H1 (cell line): ENCODE data around the gene RASL10B. TPM values are rescaled to one million over a fixed set of nuclear protein-coding genes. Genes with fewer than 3 reads are reported as not detected.

ENCODE experiments used
- CTCF ChIA-PET: fragments of 300-600 bp; sonication (Branson Sonifier 250); formaldehyde crosslinking; loops from one replicate; lab custom pipeline; 2021; ENCODE audit not compliant: partially characterized antibody; lab: Charles Lee
- POLR2A ChIA-PET: fragments of 300-600 bp; sonication (Branson Sonifier 250); formaldehyde crosslinking; loops from one replicate; lab custom pipeline; 2021; ENCODE audit warnings: inconsistent platforms; ENCODE audit not compliant: partially characterized antibody; lab: Charles Lee
- DNase-seq, 2 experiments: peaks; one replicate each; pipeline versions ENCODE4 v3.0.0 to v3.0.0-alpha.2; 2010 to 2022; ENCODE audit warnings: low spot score in 2 of 2, low read depth in 1 of 2, mixed read lengths in 1 of 2
- FAIRE-seq: peaks from 2 replicates; lab custom pipeline; 2011; peaks lifted over from hg19 to GRCh38; lab: Jason Lieb, UNC
- H2AFZ ChIP-seq: 2 replicates; pipeline ENCODE4 v1.8.1; 2012; ENCODE audit warnings: low read length, inconsistent platforms
- H2AK5ac ChIP-seq: 2 replicates; pipeline ENCODE4 v1.6.1; 2013; ENCODE audit warnings: low read depth, low read length
- H2BK120ac ChIP-seq: replicated peaks from 2 replicates; pipeline ENCODE3; 2013; ENCODE audit warnings: low read depth, low read length, inconsistent platforms
- H2BK12ac ChIP-seq: 2 replicates; pipeline ENCODE4 v1.6.1; 2013; ENCODE audit warnings: low read depth, low read length
- H2BK15ac ChIP-seq: 2 replicates; pipeline ENCODE4 v1.6.1; 2013; ENCODE audit warnings: low read length
- H2BK20ac ChIP-seq: 2 replicates; pipeline ENCODE4 v1.6.1; 2013; ENCODE audit warnings: low read length
- H2BK5ac ChIP-seq: 2 replicates; pipeline ENCODE4 v1.6.1; 2013; ENCODE audit warnings: low read depth, low read length
- H3K14ac ChIP-seq: 2 replicates; pipeline ENCODE4 v1.6.1; 2013; ENCODE audit warnings: inconsistent platforms; ENCODE audit not compliant: insufficient read length
- H3K18ac ChIP-seq: 2 replicates; pipeline ENCODE4 v1.6.1; 2013; ENCODE audit warnings: low read length; ENCODE audit errors: extremely low read depth
- H3K23ac ChIP-seq: 2 replicates; pipeline ENCODE4 v1.6.1; 2013; ENCODE audit warnings: inconsistent platforms; ENCODE audit not compliant: insufficient read length
- H3K23me2 ChIP-seq: 2 replicates; pipeline ENCODE4 v1.6.1; 2013; ENCODE audit warnings: low read depth, low read length
- H3K27ac ChIP-seq: 2 replicates; pipeline ENCODE4 v1.6.1; 2011; ENCODE audit warnings: low read depth, low read length, inconsistent platforms
- H3K27me3 ChIP-seq, 4 experiments: replicated peaks in 1 of 4; 1 replicate in 1 of 4; 2 replicates in 3 of 4; pipeline versions ENCODE4 v1.6.1 to v1.8.1; 2011 to 2013; ENCODE audit warnings: low read length in 3 of 4, mild to moderate bottlenecking in 3 of 4, inconsistent platforms in 2 of 4, mixed read lengths in 2 of 4, moderate library complexity in 1 of 4; ENCODE audit not compliant: control insufficient read depth in 3 of 4, insufficient read depth in 3 of 4; ENCODE audit errors: extremely low read depth in 1 of 4
- H3K36me3 ChIP-seq, 4 experiments: 2 replicates each; pipeline versions ENCODE4 v1.6.1 to v1.8.1; 2011 to 2013; ENCODE audit warnings: mild to moderate bottlenecking in 4 of 4, low read length in 3 of 4, moderate library complexity in 2 of 4, control low read depth in 1 of 4, inconsistent platforms in 1 of 4; ENCODE audit not compliant: insufficient read depth in 4 of 4, control insufficient read depth in 2 of 4
- H3K4ac ChIP-seq: replicated peaks from 2 replicates; pipeline ENCODE3; 2013; ENCODE audit warnings: low read length, low read depth, mixed read lengths, inconsistent platforms; ENCODE audit not compliant: insufficient read length
- H3K4me1 ChIP-seq, 4 experiments: replicated peaks in 1 of 4; 1 replicate in 1 of 4; 2 replicates in 3 of 4; pipeline versions ENCODE4 v1.6.1 to v1.8.1; 2011 to 2013; ENCODE audit warnings: low read length in 3 of 4, inconsistent platforms in 2 of 4, mixed read lengths in 1 of 4; ENCODE audit not compliant: insufficient read depth in 4 of 4, control insufficient read depth in 3 of 4
- H3K4me2 ChIP-seq, 2 experiments: 2 replicates each; pipeline versions ENCODE4 v1.6.1 to v1.8.1; 2011 to 2013; ENCODE audit warnings: low read depth in 2 of 2, low read length in 2 of 2, control low read depth in 1 of 2, inconsistent platforms in 1 of 2, mild to moderate bottlenecking in 1 of 2; ENCODE audit not compliant: insufficient read depth in 1 of 2
- H3K4me3 ChIP-seq, 4 experiments: fragments of 200-600, 300-600 bp in 1 of 4; sonication (generic), shearing (Covaris generic), sonication (Bioruptor Twin) in 1 of 4; 2 replicates each; pipeline versions ENCODE4 v1.5.1 to v1.8.1; 2011 to 2016; ENCODE audit warnings: low read length in 4 of 4, low read depth in 3 of 4, control low read depth in 2 of 4, inconsistent platforms in 2 of 4, mild to moderate bottlenecking in 2 of 4, mixed read lengths in 1 of 4, moderate library complexity in 1 of 4; ENCODE audit not compliant: insufficient read depth in 2 of 4; ENCODE audit errors: extremely low read depth in 1 of 4
- H3K56ac ChIP-seq: replicated peaks from 2 replicates; pipeline ENCODE3; 2013; ENCODE audit warnings: low read depth, mild to moderate bottlenecking, mixed read lengths, low read length, inconsistent platforms; ENCODE audit not compliant: insufficient read length
- H3K79me1 ChIP-seq: 2 replicates; pipeline ENCODE4 v1.6.1; 2013; ENCODE audit warnings: low read depth, low read length, control low read depth
- H3K79me2 ChIP-seq, 2 experiments: 2 replicates each; pipeline versions ENCODE4 v1.6.1 to v1.8.1; 2012 to 2013; ENCODE audit warnings: low read length in 2 of 2, mild to moderate bottlenecking in 2 of 2, inconsistent platforms in 1 of 2; ENCODE audit not compliant: insufficient read depth in 2 of 2, control insufficient read depth in 1 of 2
- H3K9ac ChIP-seq, 4 experiments: replicated peaks in 1 of 4; 1 replicate in 1 of 4; 2 replicates in 3 of 4; pipeline versions ENCODE4 v1.6.1 to v1.8.1; 2011 to 2013; ENCODE audit warnings: low read depth in 3 of 4, low read length in 3 of 4, control low read depth in 2 of 4, mild to moderate bottlenecking in 2 of 4, moderate library complexity in 2 of 4, inconsistent platforms in 1 of 4; ENCODE audit errors: extremely low read depth in 1 of 4
- H3K9me3 ChIP-seq, 2 experiments: 2 replicates each; pipeline versions ENCODE4 v1.6.1 to v1.8.1; 2012 to 2013; ENCODE audit warnings: mild to moderate bottlenecking in 2 of 2, moderate library complexity in 2 of 2, control low read depth in 1 of 2, inconsistent platforms in 1 of 2, low read depth in 1 of 2, low read length in 1 of 2, mixed read lengths in 1 of 2; ENCODE audit not compliant: insufficient read depth in 2 of 2
- H4K20me1 ChIP-seq, 2 experiments: replicated peaks in 1 of 2; 2 replicates each; pipeline versions ENCODE3 to v1.8.1; 2011 to 2013; ENCODE audit warnings: inconsistent platforms in 2 of 2, low read length in 2 of 2, mild to moderate bottlenecking in 1 of 2; ENCODE audit not compliant: insufficient read depth in 2 of 2, control insufficient read depth in 1 of 2
- H4K5ac ChIP-seq: 2 replicates; pipeline ENCODE4 v1.6.1; 2013; ENCODE audit warnings: low read length, low read depth, mixed read lengths, inconsistent platforms; ENCODE audit not compliant: insufficient read length
- H4K8ac ChIP-seq: 2 replicates; pipeline ENCODE4 v1.8.0; 2013; ENCODE audit warnings: mild to moderate bottlenecking, moderate library complexity, low read length, inconsistent platforms; ENCODE audit not compliant: insufficient read depth; ENCODE audit errors: extremely low read depth
- H4K91ac ChIP-seq: replicated peaks from 2 replicates; pipeline ENCODE3; 2013; ENCODE audit warnings: low read length, mixed read lengths, inconsistent platforms; ENCODE audit not compliant: insufficient read length
- CBX5 ChIP-seq: fragments of 300-800, 300-1000 bp; sonication (generic); IDR thresholded peaks from 2 replicates; pipeline ENCODE4 v1.7.1; 2016; ENCODE audit warnings: antibody characterized with exemption, low read length, low read depth
- ZNF274 ChIP-seq: IDR thresholded peaks from 2 replicates; pipeline ENCODE4 v1.7.0; 2012; ENCODE audit warnings: low read length, borderline replicate concordance; ENCODE audit errors: extremely low read depth
- WGBS, 2 experiments: shearing (Covaris generic) in 1 of 2; methylation state at CpG; one replicate each; pipeline versions ENCODE4 v1.1.6 to v1.1.7; 2013 to 2015; ENCODE audit warnings: low lambda C conversion rate in 2 of 2, mixed read lengths in 2 of 2, inconsistent platforms in 1 of 2, low coverage in 1 of 2, missing lambda C conversion rate in 1 of 2; ENCODE audit not compliant: insufficient replicate concordance in 2 of 2, insufficient coverage in 1 of 2, insufficient read length in 1 of 2; ENCODE audit errors: extremely low coverage in 1 of 2, missing lambda C conversion rate in 1 of 2; 5-methylcytosine and 5-hydroxymethylcytosine counted together
- polyA plus RNA-seq, 7 experiments: library from polyadenylated mRNA; depleted of rRNA in 3 of 7; stranded (reverse) in 5 of 7; unstranded in 2 of 7; fragments of >200 nt in 5 of 7; fragments of 200-250 nt in 2 of 7; gene quantifications; 1 replicate in 5 of 7; 2 replicates in 1 of 7; 4 replicates in 1 of 7; pipeline versions ENCODE4 v1.2.1 to v1.2.3, GENCODE V29; 2011 to 2013; ENCODE audit warnings: missing spikeins in 2 of 7, mixed read lengths in 2 of 7
- total RNA-seq: library from RNA; stranded (reverse); fragmentation: NEBNext Ultra II Directional; extraction: Animal tissue kit (Norgen Biotek cat#: 25700); gene quantifications from 2 replicates; pipeline ENCODE4 v1.2.1, GENCODE V29; 2021

Gene RASL10B
- total and polyA plus RNA-seq, 2 of the 8 experiments (the other 6 are each of a cell fraction or from before 2014, with no cell fraction given), result 17.5 to 22.8 TPM

GRCh38 chr17:35734396-35734795 is 3.0 kb downstream of the RASL10B start:
- CTCF ChIA-PET, result interaction anchor here (2.6 to 9.8 kb wide), 2 partner anchors 29 to 122 kb away, joined by 12 to 45 read pairs; no protein-coding TSS in a partner anchor

More at GRCh38 chr17:35734396-35734795, 3.0 kb downstream of the RASL10B start:
- H3K4me2 ChIP-seq, result no peak overlapping the region
- H2AK5ac ChIP-seq, result no peak overlapping the region
- H3K9me3 ChIP-seq, result no peaks in the 10 kb centered on the region
- H4K5ac ChIP-seq, result no peak overlapping the region
- H2BK12ac ChIP-seq, result no peak overlapping the region
- WGBS, 2 experiments, result 90% methylated on average over 7 of the region's 7 CpGs; no CpG with 5 or more reads in 1 of the 2 experiments
- no peak overlapping the region for H2BK20ac ChIP-seq
- H3K4ac ChIP-seq, result no peak overlapping the region
- H2AFZ ChIP-seq, result no peak overlapping the region
- no peak overlapping the region for H3K56ac ChIP-seq
- H4K8ac ChIP-seq, result no peak overlapping the region
- H3K18ac ChIP-seq, result no peak overlapping the region
- no peak overlapping the region for H3K9ac ChIP-seq
- peaks cover 5 to 17% of the 10 kb centered on the region in 2 experiments for H4K20me1 ChIP-seq
- peaks cover 9% of the 10 kb centered on the region; the same call in 1 of the 2 replicates for H3K23me2 ChIP-seq
- peaks cover 0 to 16% (median 8%) of the 10 kb centered on the region in 4 experiments; a peak in 5 of 7 replicates for H3K27me3 ChIP-seq
- no peaks in the 10 kb centered on the region for H3K36me3 ChIP-seq
- H3K14ac ChIP-seq, result no peak overlapping the region
- H3K79me2 ChIP-seq, result no peaks in the 10 kb centered on the region
- no peak for TF ChIP-seq CBX5
- TF ChIP-seq ZNF274, result no peak
- POLR2A ChIA-PET, result interaction anchor here (1.3 to 3.7 kb wide), 3 partner anchors 9 to 74 kb away, joined by 3 to 16 read pairs (median 4); partner anchors contain the start of gene TAF15
- no peak for DNase-seq
- H2BK15ac ChIP-seq, result no peak overlapping the region
- H2BK5ac ChIP-seq, result no peak overlapping the region
- peaks cover 2 to 21% (median 7%) of the 10 kb centered on the region in 4 experiments; a peak in 6 of 7 replicates for H3K4me1 ChIP-seq
- H4K91ac ChIP-seq, result no peak overlapping the region
- no peak overlapping the region for H3K4me3 ChIP-seq
- H3K23ac ChIP-seq, result no peak overlapping the region
- peaks cover 2% of the 10 kb centered on the region; the same call in 1 of the 2 replicates for H3K79me1 ChIP-seq
- H2BK120ac ChIP-seq, result no peak overlapping the region
- FAIRE-seq, result no peak
- H3K27ac ChIP-seq, result no peak overlapping the region
